Tibial nerve (tissue), 3 donors: ENCODE results near the gene PTCD1.

Source experiments
- CTCF ChIP-seq, 5 experiments: fragments of 200-600 bp in 3 of 5; fragments of 450-650 bp in 2 of 5; sonication (generic) in 3 of 5; IDR thresholded peaks; one replicate each; pipeline ENCODE4 v1.5.1; 2016 to 2019; ENCODE audit warnings: antibody characterized with exemption in 5 of 5, mild to moderate bottlenecking in 3 of 5, moderate library complexity in 2 of 5
- POLR2A ChIP-seq, 2 donors: fragments of 450-650 bp; IDR thresholded peaks; one replicate each; pipeline ENCODE4 v1.6.1; 2017; ENCODE audit warnings: antibody characterized with exemption in 2 of 2, mild to moderate bottlenecking in 2 of 2, moderate library complexity in 2 of 2

DNA sequence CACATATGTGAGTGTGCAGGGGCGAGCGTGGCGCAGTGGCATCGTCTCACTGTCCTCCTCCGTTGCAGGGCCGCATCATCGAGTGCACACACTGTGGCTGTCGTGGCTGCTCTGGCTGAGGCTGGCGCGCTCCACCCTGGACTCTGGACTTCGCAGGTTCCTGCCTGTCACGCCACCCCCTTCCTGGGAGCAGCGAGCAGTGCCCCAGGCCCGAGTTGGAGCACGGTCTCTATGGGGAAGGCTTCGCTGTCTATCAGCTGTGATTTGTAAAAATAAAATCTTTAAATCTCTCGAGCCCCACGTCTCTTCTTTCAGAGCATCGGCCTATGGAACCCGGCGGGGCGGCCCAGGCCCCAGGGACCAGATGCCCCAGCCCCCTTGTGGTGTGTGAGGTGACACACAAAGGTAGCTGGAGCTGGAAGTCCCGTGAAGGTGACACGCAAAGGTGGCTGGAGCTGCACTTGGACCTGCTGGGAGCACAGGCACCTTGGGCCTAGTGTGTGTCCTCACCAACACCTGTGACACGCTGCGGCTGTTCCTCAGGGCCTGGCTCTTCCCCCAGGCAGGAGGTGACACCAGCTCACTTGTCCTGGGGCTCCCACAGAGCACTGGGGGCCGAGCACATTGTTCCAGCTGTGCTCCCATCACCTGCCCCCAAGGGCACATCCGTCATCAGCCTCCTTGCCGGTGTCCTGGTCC, 19.1 kb downstream of the PTCD1 start:
- TF ChIP-seq CTCF (IDR thresholded peaks at IDR 0.05) (no peak), POLR2A (IDR thresholded peaks at IDR 0.05) (no peak)
